T-helper 1 cell treated with Interleukin-12 subunit alpha and Interleukin-12 subunit beta and Interleukin-4 antibody, amounts not matched to agents 30 μg/mL and 1 μg/mL, for 36 hours (primary cell): Measurements from ENCODE around the gene PKNOX1.
A peak's percentile ranks its signal among the peaks of the same experiment; 100 is the strongest.
"Not testable (repeated sequence)": the region's sequence is repeated elsewhere in the genome, so short reads cannot be mapped to it uniquely, and the experiment has no call there.

ENCODE experiments used
- H3K27ac Mint-ChIP-seq: one replicate; pipeline ENCODE4 v1.8.0; 2021; ENCODE audit warnings: mild to moderate bottlenecking, mixed read lengths
- H3K27me3 Mint-ChIP-seq: one replicate; pipeline ENCODE4 v1.8.0; 2021; ENCODE audit warnings: low read depth, mixed read lengths
- H3K36me3 Mint-ChIP-seq: one replicate; pipeline ENCODE4 v1.8.0; 2021; ENCODE audit warnings: low read depth, mixed read lengths
- H3K4me1 Mint-ChIP-seq: one replicate; pipeline ENCODE4 v1.8.0; 2021; ENCODE audit warnings: low read depth, mixed read lengths
- H3K4me3 Mint-ChIP-seq: one replicate; pipeline ENCODE4 v1.8.0; 2021; ENCODE audit warnings: mild to moderate bottlenecking, moderate library complexity, mixed read lengths
- H3K9me3 Mint-ChIP-seq: one replicate; pipeline ENCODE4 v1.8.0; 2021; ENCODE audit warnings: mixed read lengths

The PKNOX1 gene

GRCh38 chr21:42973991-42974831, at the start of gene PKNOX1:
TSS of gene PKNOX1 (plus strand) at chr21:42974562. CDS start at chr21:43004382, 29,820 bp downstream.
- peaks cover 23% of the 10 kb centered on the region for H3K4me1 Mint-ChIP-seq
- no peaks in the 10 kb centered on the region for H3K27me3 Mint-ChIP-seq
- no peaks in the 10 kb centered on the region for H3K9me3 Mint-ChIP-seq
- H3K4me3 Mint-ChIP-seq, result peak within 1 kb of the TSS; percentile 78
- H3K27ac Mint-ChIP-seq, result peak within 1 kb of the TSS; percentile 91
- peaks cover 7% of the 10 kb centered on the region for H3K36me3 Mint-ChIP-seq

- Mint-ChIP-seq H3K4me1 (peaks cover 14% of the 10 kb centered on the region), H3K4me3 (peak within 1 kb of the TSS; percentile 4), H3K27ac (peak within 1 kb of the TSS; percentile 16), H3K27me3 (no peaks in the 10 kb centered on the region), H3K36me3 (no peaks in the 10 kb centered on the region), H3K9me3 (no peaks in the 10 kb centered on the region)
Observed at GRCh38 chr21:42925114-42925926, 49.0 kb upstream of the PKNOX1 start, which contains the start of gene ERVH48-1. TSS of gene ERVH48-1 (minus strand) at chr21:42925630. CDS start at chr21:42919006, 6,624 bp downstream.

- H3K36me3 Mint-ChIP-seq, H3K4me3 Mint-ChIP-seq, H3K27me3 Mint-ChIP-seq, H3K9me3 Mint-ChIP-seq, H3K27ac Mint-ChIP-seq: not testable (repeated sequence)
- H3K4me1 Mint-ChIP-seq, result peaks cover 14% of the 10 kb centered on the region
Observed at GRCh38 chr21:42927474-42928200, 46.7 kb upstream of the PKNOX1 start.

- no peaks in the 10 kb centered on the region for H3K27me3 Mint-ChIP-seq
Observed at GRCh38 chr21:42929969-42930368, 44.4 kb upstream of the PKNOX1 start.

GRCh38 chr21:42931560-42932235, 42.7 kb upstream of the PKNOX1 start:
- Mint-ChIP-seq H3K27ac (no peak overlapping the region), H3K4me1 (peaks cover 3% of the 10 kb centered on the region), H3K27me3 (no peaks in the 10 kb centered on the region), H3K36me3 (no peaks in the 10 kb centered on the region), H3K9me3 (no peaks in the 10 kb centered on the region), H3K4me3 (no peak overlapping the region)

More at GRCh38 chr21:42929969-42930368, 44.4 kb upstream of the PKNOX1 start:
- Mint-ChIP-seq H3K4me1 (peaks cover 3% of the 10 kb centered on the region), H3K9me3 (no peaks in the 10 kb centered on the region), H3K36me3 (no peaks in the 10 kb centered on the region), H3K4me3 (no peak overlapping the region), H3K27ac (no peak overlapping the region)

GRCh38 chr21:42932378-42933136, 41.8 kb upstream of the PKNOX1 start:
- H3K27ac Mint-ChIP-seq, H3K4me1 Mint-ChIP-seq, H3K4me3 Mint-ChIP-seq, H3K27me3 Mint-ChIP-seq, H3K36me3 Mint-ChIP-seq, H3K9me3 Mint-ChIP-seq: not testable (repeated sequence)

- not testable (repeated sequence) for H3K4me3 Mint-ChIP-seq, H3K4me1 Mint-ChIP-seq, H3K27me3 Mint-ChIP-seq, H3K27ac Mint-ChIP-seq, H3K9me3 Mint-ChIP-seq, H3K36me3 Mint-ChIP-seq
Observed at GRCh38 chr21:42933137-42933970, 41.0 kb upstream of the PKNOX1 start.

GRCh38 chr21:42933973-42934372, 40.4 kb upstream of the PKNOX1 start:
- not testable (repeated sequence) for H3K4me3 Mint-ChIP-seq, H3K4me1 Mint-ChIP-seq, H3K9me3 Mint-ChIP-seq, H3K36me3 Mint-ChIP-seq, H3K27ac Mint-ChIP-seq, H3K27me3 Mint-ChIP-seq

GRCh38 chr21:42936360-42936759, 38.0 kb upstream of the PKNOX1 start:
- H3K9me3 Mint-ChIP-seq, H3K27me3 Mint-ChIP-seq, H3K4me1 Mint-ChIP-seq, H3K4me3 Mint-ChIP-seq, H3K36me3 Mint-ChIP-seq, H3K27ac Mint-ChIP-seq: not testable (repeated sequence)

GRCh38 chr21:42937034-42937940, 37.1 kb upstream of the PKNOX1 start:
- H3K27me3 Mint-ChIP-seq, H3K27ac Mint-ChIP-seq, H3K4me3 Mint-ChIP-seq, H3K9me3 Mint-ChIP-seq, H3K4me1 Mint-ChIP-seq, H3K36me3 Mint-ChIP-seq: not testable (repeated sequence)

- Mint-ChIP-seq H3K4me3 (no peak overlapping the region), H3K27me3 (no peaks in the 10 kb centered on the region), H3K9me3 (no peaks in the 10 kb centered on the region), H3K4me1 (no peaks in the 10 kb centered on the region), H3K27ac (no peak overlapping the region), H3K36me3 (no peaks in the 10 kb centered on the region)
Observed at GRCh38 chr21:42937960-42938605, 36.3 kb upstream of the PKNOX1 start.

GRCh38 chr21:42938606-42938995, 35.8 kb upstream of the PKNOX1 start:
- not testable (repeated sequence) for H3K4me3 Mint-ChIP-seq, H3K4me1 Mint-ChIP-seq, H3K27ac Mint-ChIP-seq, H3K27me3 Mint-ChIP-seq, H3K36me3 Mint-ChIP-seq, H3K9me3 Mint-ChIP-seq
